Pancreas (tissue), 10 donors: Measurements from ENCODE around the gene NXPE4. TPM values are rescaled to one million over a fixed set of nuclear protein-coding genes. Genes with fewer than 3 reads are reported as not detected.
"Not testable (repeated sequence)": the region's sequence is repeated elsewhere in the genome, so short reads cannot be mapped to it uniquely, and the experiment has no call there.

Experiments
- ATAC-seq, 4 donors: fragments of 200-7000 bp; cut with Tn5 transposase; one replicate each; pipeline versions ENCODE4 v1.8.0 to v1.9.1; 2020; ENCODE audit warnings: mild to moderate bottlenecking in 4 of 4, moderate library complexity in 4 of 4
- DNase-seq, 6 donors: peaks; one replicate each; pipeline ENCODE4 v3.0.0-alpha.2; 2020
- FAIRE-seq: peaks from 2 replicates; lab custom pipeline; 2012; peaks lifted over from hg19 to GRCh38; lab: Jason Lieb, UNC
- H3K27ac ChIP-seq, 4 donors: fragments of 200-600 bp; sonication (generic); 1 replicate in 3 of 4; 2 replicates in 1 of 4; pipeline versions ENCODE4 v1.5.0 to v1.8.0; 2020
- H3K27me3 ChIP-seq, 4 donors: fragments of 200-600 bp; one replicate each; pipeline ENCODE4 v1.8.0; 2021
- H3K36me3 ChIP-seq, 3 donors: fragments of 200-600 bp; sonication (generic) in 1 of 3; one replicate each; pipeline versions ENCODE4 v1.5.0 to v1.8.0; 2020 to 2021
- H3K4me1 ChIP-seq, 3 donors: fragments of 200-600 bp; one replicate each; pipeline ENCODE4 v1.8.0; 2021
- H3K4me3 ChIP-seq, 4 donors: fragments of 200-600 bp; sonication (generic) in 2 of 4; one replicate each; pipeline versions ENCODE4 v1.5.0 to v1.8.0; 2020 to 2021
- H3K9me3 ChIP-seq, 4 donors: fragments of 200-600 bp; one replicate each; pipeline ENCODE4 v1.8.0; 2021
- CTCF ChIP-seq, 4 donors: fragments of 200-600 bp; sonication (generic) in 3 of 4; IDR thresholded peaks; one replicate each; pipeline versions ENCODE4 v1.5.0 to v1.8.0; 2021; ENCODE audit warnings: antibody characterized with exemption in 4 of 4
- WGBS, 2 donors: extraction: QIAGEN DNeasy Blood & Tissue Kit; methylation state at CpG; one replicate each; pipeline ENCODE4 v1.1.7; 2013; 5-methylcytosine and 5-hydroxymethylcytosine counted together
- intact Hi-C, 3 donors: fragments of 100-400 bp; cut with DNase I; formaldehyde crosslinking; loops; one replicate each; pipeline versions ENCODE4 v1.11.1 to v1.14.2; 2022
- polyA plus RNA-seq, 2 donors: library from polyadenylated mRNA; stranded (reverse); fragments of 200-250 nt; gene quantifications; one replicate each; pipeline ENCODE4 v1.2.3, GENCODE V29; 2013
- total RNA-seq, 6 donors: library from RNA; stranded (reverse); fragmentation: NEBNext Ultra II Directional in 4 of 6; extraction: Animal tissue kit (Norgen Biotek cat#: 25700) in 4 of 6; gene quantifications; one replicate each; pipeline versions ENCODE4 v1.2.1 to v1.2.4, GENCODE V29; 2021 to 2023
- donor health status: healthy with polysubstance abuse.
- donor health status: DM: no; HTN: no; CAD: no; lungs with moderate emphysema.
- donor health status: DM: no; HTN: no; CAD: no.
- donor health status: control.
- donor health status: control.
- donor health status: Bipolar disorder and iron deficiency.
- donor health status: DM: yes; HTN: yes; CAD: no.
- donor health status: DM: no; HTN: no; CAD: no.
- donor health status: DM: no; HTN: no; CAD: no.
- donor health status: DM: yes; HTN: yes; CAD: no.

NXPE4 gene
- total and polyA plus RNA-seq, 8 donors, result not detected

DNA sequence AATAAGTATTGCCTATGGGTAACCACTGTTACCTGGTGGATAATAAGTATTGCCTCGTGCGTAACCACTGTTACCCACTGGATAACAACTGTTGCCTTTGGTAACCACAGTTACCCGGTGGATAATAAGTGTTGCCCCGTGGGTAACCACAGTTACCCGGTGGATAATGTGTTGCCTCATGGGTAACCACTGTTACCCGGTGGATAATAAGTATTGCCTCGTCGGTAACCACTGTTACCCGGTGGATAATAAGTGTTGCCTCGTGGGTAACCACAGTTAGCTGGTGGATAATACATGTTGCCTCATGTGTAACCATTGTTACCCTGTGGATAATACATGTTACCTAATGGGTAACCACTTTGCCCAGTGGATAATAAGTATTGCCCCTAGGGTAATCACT, 9.8 kb upstream of the NXPE4 start:
- Histone ChIP-seq H3K4me3 (no peak overlapping the region), H3K27ac (no peak overlapping the region), H3K4me1 (no peaks in the 10 kb centered on the region), H3K27me3 (no peaks in the 10 kb centered on the region), H3K36me3 (no peaks in the 10 kb centered on the region), H3K9me3 (no peaks in the 10 kb centered on the region)
- intact Hi-C loops, result no loop called here
- FAIRE-seq, result no peak
- WGBS, 2 donors, result 70 to 88% methylated on average over 10 of the region's 10 CpGs
- ATAC-seq, result no peak
- DNase-seq, result no peak
- no peak for TF ChIP-seq CTCF (IDR thresholded peaks at IDR 0.05)

DNA sequence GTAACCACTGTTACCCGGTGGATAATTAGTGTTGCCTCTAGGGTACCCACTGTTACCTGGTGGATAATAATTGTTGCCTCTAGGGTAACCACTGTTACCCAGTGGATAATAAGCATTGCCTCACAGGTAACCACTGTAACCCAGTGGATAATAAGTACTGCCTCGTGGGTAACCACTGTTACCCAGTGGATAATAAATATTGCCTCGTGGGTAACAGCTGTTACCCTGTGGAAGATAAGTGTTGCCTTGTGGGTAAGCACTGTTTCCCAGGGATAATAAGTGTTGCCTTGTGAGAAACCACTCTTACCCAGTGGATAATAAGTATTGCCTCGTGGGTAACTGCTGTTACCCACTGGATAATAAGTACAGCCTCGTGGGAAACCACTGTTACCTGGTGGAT, 9.3 kb upstream of the NXPE4 start:
- FAIRE-seq (no peak), DNase-seq (no peak), ATAC-seq (no peak)
- Histone ChIP-seq H3K27me3 (no peaks in the 10 kb centered on the region), H3K4me1 (no peaks in the 10 kb centered on the region), H3K4me3 (no peak overlapping the region), H3K9me3 (no peaks in the 10 kb centered on the region), H3K27ac (no peak overlapping the region), H3K36me3 (no peaks in the 10 kb centered on the region)
- no peak for TF ChIP-seq CTCF (IDR thresholded peaks at IDR 0.05)
- intact Hi-C loops, result no loop called here
- 42 to 60% methylated on average over 5 of the region's 5 CpGs for WGBS, 2 donors

DNA sequence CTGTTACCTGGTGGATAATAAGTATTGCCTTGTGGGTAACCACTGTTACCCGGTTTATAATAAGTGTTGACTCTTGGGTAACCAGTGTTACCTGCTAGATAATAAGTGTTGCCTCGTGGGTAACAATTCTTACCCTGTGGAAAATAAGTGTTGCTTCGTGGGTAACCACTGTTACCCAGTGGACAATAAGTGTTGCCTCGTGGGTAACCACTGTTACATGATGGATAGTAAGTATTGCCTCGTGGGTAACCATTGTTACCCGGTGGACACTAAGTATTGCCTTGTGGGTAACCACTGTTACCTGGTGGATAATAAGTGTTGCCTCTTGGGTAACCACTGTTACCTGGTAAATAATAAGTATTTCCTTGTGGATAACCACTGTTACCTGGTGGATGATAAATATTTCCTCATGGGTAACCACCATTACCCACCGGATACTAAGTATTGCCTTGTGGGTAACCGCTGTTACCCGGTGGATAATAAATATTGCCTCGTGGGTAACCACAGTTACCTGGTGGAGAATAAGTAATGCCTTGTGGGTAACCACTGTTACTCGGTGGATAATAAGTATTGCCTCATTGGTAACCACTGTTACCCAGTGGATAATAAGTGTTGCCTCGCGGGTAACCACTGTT, 8.7 kb upstream of the NXPE4 start:
- intact Hi-C loops, result no loop called here
- Histone ChIP-seq H3K9me3 (no peaks in the 10 kb centered on the region), H3K4me1 (no peaks in the 10 kb centered on the region), H3K4me3 (no peak overlapping the region), H3K27me3 (no peaks in the 10 kb centered on the region), H3K27ac (no peak overlapping the region), H3K36me3 (no peaks in the 10 kb centered on the region)
- ATAC-seq (no peak), FAIRE-seq (no peak), DNase-seq (no peak)
- 65 to 77% methylated on average over 13 of the region's 13 CpGs for WGBS, 2 donors
- no peak for TF ChIP-seq CTCF (IDR thresholded peaks at IDR 0.05)

DNA sequence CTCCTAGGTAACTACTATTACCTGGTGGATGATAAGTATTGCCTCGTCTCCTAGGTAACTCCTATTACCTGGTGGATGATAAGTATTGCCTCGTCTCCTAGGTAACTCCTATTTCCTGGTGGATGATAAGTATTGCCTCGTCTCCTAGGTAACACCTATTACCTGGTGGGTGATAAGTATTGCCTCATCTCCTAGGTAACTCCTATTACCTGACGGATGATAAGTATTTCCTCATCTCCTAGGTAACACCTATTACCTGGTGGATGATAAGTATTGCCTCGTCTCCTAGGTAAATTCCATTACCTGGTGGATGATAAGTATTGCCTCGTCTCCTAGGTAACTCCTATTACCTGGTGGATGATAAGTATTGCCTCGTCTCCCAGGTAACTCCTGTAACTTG, 7.6 kb upstream of the NXPE4 start:
- H3K4me3 ChIP-seq, intact Hi-C loops, DNase-seq, ATAC-seq, H3K36me3 ChIP-seq, H3K27me3 ChIP-seq, H3K27ac ChIP-seq, H3K4me1 ChIP-seq, H3K9me3 ChIP-seq: not testable (repeated sequence)
- FAIRE-seq, result peak; percentile 23
- 43 to 62% methylated on average over 7 of the region's 7 CpGs for WGBS, 2 donors

GRCh38 chr11:114598461-114598860, 2.9 kb upstream of the NXPE4 start:
- FAIRE-seq, result no peak
- DNase-seq, result no peak
- 70 to 100% methylated on average over 1 of the region's 1 CpG for WGBS, 2 donors

More at GRCh38 chr11:114598461-114598860, 2.9 kb upstream of the NXPE4 start:
- Histone ChIP-seq H3K27me3 (no peaks in the 10 kb centered on the region), H3K36me3 (no peaks in the 10 kb centered on the region), H3K27ac (no peak overlapping the region), H3K4me3 (no peak overlapping the region), H3K9me3 (no peaks in the 10 kb centered on the region), H3K4me1 (no peaks in the 10 kb centered on the region)
- TF ChIP-seq CTCF (IDR thresholded peaks at IDR 0.05), result no peak
- intact Hi-C loops, result no loop called here
- no peak for ATAC-seq
